ENCODE data around the gene POR.
"Not testable (repeated sequence)": the region's sequence is repeated elsewhere in the genome, so short reads cannot be mapped to it uniquely, and the experiment has no call there.

POR gene

GRCh38 chr7:75914655-75915415, at the start of gene POR:
Gene POR (plus strand): TSS chr7:75915155. CDS start chr7:75954002, 38,847 bp downstream.
- CTCF ChIA-PET, result interaction anchor here (1.3 to 2.2 kb wide), 2 partner anchors 11 to 105 kb away, joined by 3 to 8 read pairs; no protein-coding TSS in a partner anchor
- Mint-ChIP-seq H3K9me3 (no peaks in the 10 kb centered on the region), H3K36me3 (no peaks in the 10 kb centered on the region), H3K27me3 (peaks cover 32% of the 10 kb centered on the region), H3K4me3 (peak within 1 kb of the TSS; percentile 83), H3K27ac (peak within 1 kb of the TSS; percentile 88), H3K4me1 (peaks cover 26% of the 10 kb centered on the region)
- DNase-seq, result peak; percentile 96

- CTCF ChIA-PET, result interaction anchor here (0.6 to 4.7 kb wide), 9 partner anchors 20 to 425 kb away, joined by 3 to 81 read pairs (median 3); no protein-coding TSS in a partner anchor
- no peaks in the 10 kb centered on the region for H3K9me3 Mint-ChIP-seq
- H3K36me3 Mint-ChIP-seq, result no peaks in the 10 kb centered on the region
Measured at GRCh38 chr7:75866114-75866488, 48.9 kb upstream of the POR start.

GRCh38 chr7:75866489-75867389, 48.2 kb upstream of the POR start:
- Mint-ChIP-seq H3K27ac (no peak overlapping the region), H3K4me1 (peaks cover 5% of the 10 kb centered on the region), H3K9me3 (no peaks in the 10 kb centered on the region), H3K4me3 (no peak overlapping the region), H3K36me3 (no peaks in the 10 kb centered on the region), H3K27me3 (peaks cover 25% of the 10 kb centered on the region)
- CTCF ChIA-PET, result interaction anchor here (0.6 to 4.7 kb wide), 8 partner anchors 19 to 1427 kb away, joined by 3 to 81 read pairs (median 3); no protein-coding TSS in a partner anchor
- DNase-seq, result peak; percentile 63

More at GRCh38 chr7:75866114-75866488, 48.9 kb upstream of the POR start:
- H3K27ac Mint-ChIP-seq, result no peak overlapping the region
- no peak overlapping the region for H3K4me3 Mint-ChIP-seq
- no peak for DNase-seq
- peaks cover 25% of the 10 kb centered on the region for H3K27me3 Mint-ChIP-seq
- peaks cover 5% of the 10 kb centered on the region for H3K4me1 Mint-ChIP-seq

GRCh38 chr7:75867390-75867717, 47.6 kb upstream of the POR start:
- peaks cover 5% of the 10 kb centered on the region for H3K4me1 Mint-ChIP-seq
- peaks cover 31% of the 10 kb centered on the region for H3K27me3 Mint-ChIP-seq
- no peak overlapping the region for H3K27ac Mint-ChIP-seq
- no peaks in the 10 kb centered on the region for H3K36me3 Mint-ChIP-seq
- no peak for DNase-seq
- no peak overlapping the region for H3K4me3 Mint-ChIP-seq
- H3K9me3 Mint-ChIP-seq, result no peaks in the 10 kb centered on the region
- CTCF ChIA-PET, result interaction anchor here (4.7 kb wide), 1 partner anchor 153 kb away, joined by 81 read pairs; no protein-coding TSS in a partner anchor

GRCh38 chr7:75868153-75868552, 46.8 kb upstream of the POR start:
- CTCF ChIA-PET, result interaction anchor here (0.6 to 3.1 kb wide), 3 partner anchors 153 to 185 kb away, joined by 3 to 29 read pairs (median 4); no protein-coding TSS in a partner anchor
- Mint-ChIP-seq H3K36me3 (no peaks in the 10 kb centered on the region), H3K27ac (no peak overlapping the region), H3K27me3 (peaks cover 29% of the 10 kb centered on the region), H3K9me3 (no peaks in the 10 kb centered on the region), H3K4me1 (peaks cover 5% of the 10 kb centered on the region), H3K4me3 (no peak overlapping the region)
- no peak for DNase-seq

- Mint-ChIP-seq H3K9me3 (no peaks in the 10 kb centered on the region), H3K4me1 (peaks cover 5% of the 10 kb centered on the region), H3K36me3 (no peaks in the 10 kb centered on the region), H3K4me3 (no peak overlapping the region), H3K27me3 (peaks cover 16% of the 10 kb centered on the region), H3K27ac (no peak overlapping the region)
- CTCF ChIA-PET, result interaction anchor here (0.7 to 3.1 kb wide), 2 partner anchors 50 to 151 kb away, joined by 3 to 29 read pairs; no protein-coding TSS in a partner anchor
- DNase-seq, result no peak
Measured at GRCh38 chr7:75869776-75870379, 45.1 kb upstream of the POR start.

- DNase-seq, result no peak
- H3K4me1 Mint-ChIP-seq, result peaks cover 5% of the 10 kb centered on the region
- H3K4me3 Mint-ChIP-seq, result no peak overlapping the region
- no peaks in the 10 kb centered on the region for H3K36me3 Mint-ChIP-seq
- H3K27ac Mint-ChIP-seq, result no peak overlapping the region
- CTCF ChIA-PET, result interaction anchor here (3.1 kb wide), 1 partner anchor 150 kb away, joined by 29 read pairs; no protein-coding TSS in a partner anchor
- no peaks in the 10 kb centered on the region for H3K9me3 Mint-ChIP-seq
- H3K27me3 Mint-ChIP-seq, result peaks cover 20% of the 10 kb centered on the region
Measured at GRCh38 chr7:75870557-75871161, 44.3 kb upstream of the POR start.

GRCh38 chr7:75872073-75872782, 42.7 kb upstream of the POR start:
- no peaks in the 10 kb centered on the region for H3K36me3 Mint-ChIP-seq
- peaks cover 5% of the 10 kb centered on the region for H3K4me1 Mint-ChIP-seq
- H3K27ac Mint-ChIP-seq, result no peak overlapping the region
- CTCF ChIA-PET, result interaction anchor here (0.6 kb wide), 1 partner anchor 12 kb away, joined by 4 read pairs; no protein-coding TSS in a partner anchor
- H3K9me3 Mint-ChIP-seq, result no peaks in the 10 kb centered on the region
- peaks cover 25% of the 10 kb centered on the region for H3K27me3 Mint-ChIP-seq
- DNase-seq, result no peak
- no peak overlapping the region for H3K4me3 Mint-ChIP-seq

- DNase-seq, CTCF ChIA-PET, H3K4me3 Mint-ChIP-seq, H3K36me3 Mint-ChIP-seq, H3K9me3 Mint-ChIP-seq, H3K27ac Mint-ChIP-seq: not testable (repeated sequence)
- Mint-ChIP-seq H3K4me1 (peaks cover 13% of the 10 kb centered on the region), H3K27me3 (peaks cover 25% of the 10 kb centered on the region)
Measured at GRCh38 chr7:75874180-75874579, 40.8 kb upstream of the POR start.

GRCh38 chr7:75875113-75876080, 39.6 kb upstream of the POR start:
- no peaks in the 10 kb centered on the region for H3K9me3 Mint-ChIP-seq
- H3K27me3 Mint-ChIP-seq, result peaks cover 25% of the 10 kb centered on the region
- DNase-seq, result no peak
- no peak overlapping the region for H3K4me3 Mint-ChIP-seq
- H3K4me1 Mint-ChIP-seq, result peaks cover 23% of the 10 kb centered on the region
- peaks cover 6% of the 10 kb centered on the region for H3K36me3 Mint-ChIP-seq
- no peak overlapping the region for H3K27ac Mint-ChIP-seq
- CTCF ChIA-PET, result interaction anchor here (0.7 to 0.8 kb wide), 2 partner anchors 26 to 145 kb away, joined by 3 to 4 read pairs; no protein-coding TSS in a partner anchor

- peaks cover 7% of the 10 kb centered on the region for H3K36me3 Mint-ChIP-seq
Measured at GRCh38 chr7:75876126-75876881, 38.7 kb upstream of the POR start.

More at GRCh38 chr7:75876126-75876881, 38.7 kb upstream of the POR start:
- Mint-ChIP-seq H3K4me3 (no peak overlapping the region), H3K9me3 (no peaks in the 10 kb centered on the region), H3K27me3 (peaks cover 25% of the 10 kb centered on the region), H3K27ac (no peak overlapping the region), H3K4me1 (peaks cover 24% of the 10 kb centered on the region)
- CTCF ChIA-PET, result interaction anchor here (0.7 kb wide), 1 partner anchor 144 kb away, joined by 4 read pairs; no protein-coding TSS in a partner anchor
- DNase-seq, result no peak

Data from activated naive CD4-positive, alpha-beta T cell treated with anti-CD3 and anti-CD28 coated beads, Interleukin-2, amount 10 ng/mL, durations not matched to agents 7 days and 5 days (primary cell).